ENCODE results near the gene CSTF3.

DNA sequence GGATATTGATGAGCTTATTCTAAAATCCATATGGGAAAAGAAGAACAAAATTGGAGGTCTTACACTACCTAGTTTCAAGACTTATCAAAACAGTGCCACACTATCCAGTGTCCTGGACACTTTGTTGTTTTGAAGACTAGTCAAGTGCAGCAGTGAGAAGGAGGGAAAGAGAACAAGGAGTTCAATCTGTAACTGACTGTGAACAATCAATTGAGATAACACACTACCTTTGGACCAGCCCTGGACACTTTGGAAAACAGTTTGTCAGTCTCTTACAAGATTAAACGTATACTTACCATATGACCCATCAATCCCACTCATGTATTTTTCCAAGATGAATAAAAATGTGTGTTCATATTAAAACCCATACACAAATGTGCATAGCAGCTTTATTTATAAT is 10.0 kb upstream of the CSTF3 start:
- TF ChIP-seq, protein P1, sequence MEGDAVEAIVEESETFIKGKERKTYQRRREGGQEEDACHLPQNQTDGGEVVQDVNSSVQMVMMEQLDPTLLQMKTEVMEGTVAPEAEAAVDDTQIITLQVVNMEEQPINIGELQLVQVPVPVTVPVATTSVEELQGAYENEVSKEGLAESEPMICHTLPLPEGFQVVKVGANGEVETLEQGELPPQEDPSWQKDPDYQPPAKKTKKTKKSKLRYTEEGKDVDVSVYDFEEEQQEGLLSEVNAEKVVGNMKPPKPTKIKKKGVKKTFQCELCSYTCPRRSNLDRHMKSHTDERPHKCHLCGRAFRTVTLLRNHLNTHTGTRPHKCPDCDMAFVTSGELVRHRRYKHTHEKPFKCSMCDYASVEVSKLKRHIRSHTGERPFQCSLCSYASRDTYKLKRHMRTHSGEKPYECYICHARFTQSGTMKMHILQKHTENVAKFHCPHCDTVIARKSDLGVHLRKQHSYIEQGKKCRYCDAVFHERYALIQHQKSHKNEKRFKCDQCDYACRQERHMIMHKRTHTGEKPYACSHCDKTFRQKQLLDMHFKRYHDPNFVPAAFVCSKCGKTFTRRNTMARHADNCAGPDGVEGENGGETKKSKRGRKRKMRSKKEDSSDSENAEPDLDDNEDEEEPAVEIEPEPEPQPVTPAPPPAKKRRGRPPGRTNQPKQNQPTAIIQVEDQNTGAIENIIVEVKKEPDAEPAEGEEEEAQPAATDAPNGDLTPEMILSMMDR (conservative IDR thresholded peaks at IDR 0.05), result no peak
- TF ChIP-seq ZFX (IDR thresholded peaks at IDR 0.05), result no peak

Measured in C4-2B (cell line).